ENCODE data around the gene PHF19.

GRCh38 chr9:120893611-120894307 is 16.8 kb upstream of the PHF19 start:
- no peak for TF ChIP-seq POLR2AphosphoS5 (IDR thresholded peaks at IDR 0.05; ENCODE audit: insufficient read depth in 1 of 2, low read depth in 1 of 2)
- no peak for TF ChIP-seq CTCF (IDR thresholded peaks at IDR 0.05)
- TF ChIP-seq POLR2A (IDR thresholded peaks at IDR 0.05), result no peak
